Endothelial cell of umbilical vein (primary cell): Measurements from ENCODE around the gene SETBP1.

Experiments
- EZH2 ChIP-seq: IDR thresholded peaks from 2 replicates; pipeline ENCODE4 v1.6.1; 2012; ENCODE audit warnings: borderline replicate concordance, low read depth, mild to moderate bottlenecking, moderate library complexity, low read length, inconsistent platforms; ENCODE audit not compliant: severe bottlenecking
- POLR2A ChIP-seq: IDR thresholded peaks from 2 replicates; pipeline ENCODE4 v1.6.1; 2012; ENCODE audit warnings: low read depth, mild to moderate bottlenecking, control low read depth, low read length
- TF ChIP-seq, protein P1 (sequence below), 2 donors: IDR thresholded peaks; 1 replicate in 1 of 2; 2 replicates in 1 of 2; pipeline ENCODE4 v1.5.1; 2011; ENCODE audit warnings: low read length in 2 of 2, mild to moderate bottlenecking in 2 of 2, moderate library complexity in 2 of 2, control low read depth in 1 of 2, inconsistent platforms in 1 of 2, low read depth in 1 of 2; ENCODE audit not compliant: insufficient read depth in 1 of 2; ENCODE audit errors: extremely low read depth in 1 of 2

DNA sequence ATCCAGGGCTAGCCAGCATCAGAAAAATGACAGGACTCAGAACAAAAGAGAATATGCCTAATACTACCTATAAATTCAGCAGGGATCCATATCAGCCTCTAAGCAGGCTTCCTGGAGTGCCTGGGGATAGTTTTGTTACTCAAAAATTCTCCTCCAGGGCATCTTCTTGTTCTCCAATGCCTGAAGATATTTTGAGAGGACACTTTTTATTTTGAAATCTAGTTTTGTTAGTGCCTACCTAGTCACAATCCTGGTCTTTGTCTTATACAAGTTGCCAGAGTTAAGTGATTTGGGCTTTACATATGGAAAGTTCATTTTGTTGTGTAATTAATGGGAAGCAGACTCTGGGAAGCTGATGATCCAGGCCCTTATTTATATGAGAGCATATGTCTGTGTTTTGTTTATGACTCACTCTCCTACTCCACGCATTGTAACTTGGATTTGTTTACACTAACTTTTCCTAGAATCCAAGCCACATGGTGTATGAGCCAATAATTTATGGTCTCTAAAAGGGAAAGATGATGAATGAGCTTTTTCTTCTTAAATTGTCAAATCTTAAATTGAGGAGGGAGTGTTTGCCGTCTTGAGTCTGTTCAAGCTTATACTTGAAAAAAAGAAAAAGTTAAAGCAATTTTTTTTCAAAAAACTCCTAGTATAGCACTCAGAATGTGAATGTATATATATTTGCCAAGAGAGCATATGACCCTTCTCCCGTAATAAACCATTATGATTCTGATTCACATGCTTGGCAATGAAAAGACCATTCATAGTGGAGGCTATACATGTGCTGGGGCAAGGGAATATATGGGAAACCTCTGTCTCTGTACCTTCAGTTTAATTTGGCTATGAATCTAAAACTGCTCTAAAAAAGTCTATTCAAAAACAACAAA, 370.3 kb downstream of the SETBP1 start:
- TF ChIP-seq EZH2 (no peak), POLR2A (no peak)
- TF ChIP-seq, protein P1, sequence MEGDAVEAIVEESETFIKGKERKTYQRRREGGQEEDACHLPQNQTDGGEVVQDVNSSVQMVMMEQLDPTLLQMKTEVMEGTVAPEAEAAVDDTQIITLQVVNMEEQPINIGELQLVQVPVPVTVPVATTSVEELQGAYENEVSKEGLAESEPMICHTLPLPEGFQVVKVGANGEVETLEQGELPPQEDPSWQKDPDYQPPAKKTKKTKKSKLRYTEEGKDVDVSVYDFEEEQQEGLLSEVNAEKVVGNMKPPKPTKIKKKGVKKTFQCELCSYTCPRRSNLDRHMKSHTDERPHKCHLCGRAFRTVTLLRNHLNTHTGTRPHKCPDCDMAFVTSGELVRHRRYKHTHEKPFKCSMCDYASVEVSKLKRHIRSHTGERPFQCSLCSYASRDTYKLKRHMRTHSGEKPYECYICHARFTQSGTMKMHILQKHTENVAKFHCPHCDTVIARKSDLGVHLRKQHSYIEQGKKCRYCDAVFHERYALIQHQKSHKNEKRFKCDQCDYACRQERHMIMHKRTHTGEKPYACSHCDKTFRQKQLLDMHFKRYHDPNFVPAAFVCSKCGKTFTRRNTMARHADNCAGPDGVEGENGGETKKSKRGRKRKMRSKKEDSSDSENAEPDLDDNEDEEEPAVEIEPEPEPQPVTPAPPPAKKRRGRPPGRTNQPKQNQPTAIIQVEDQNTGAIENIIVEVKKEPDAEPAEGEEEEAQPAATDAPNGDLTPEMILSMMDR (IDR thresholded peaks at IDR 0.05; ENCODE audit: extremely low read depth in 1 of 2, insufficient read depth in 1 of 2, low read depth in 1 of 2, low read length in 2 of 2), result no peak
